Cardiac muscle cell (in vitro differentiated cells and primary cell): Measurements from ENCODE around the gene PNLIP. TPM values are rescaled to one million over a fixed set of nuclear protein-coding genes. Genes with fewer than 3 reads are reported as not detected.

ENCODE experiments used
- DNase-seq, 2 donors: peaks; one replicate each; pipeline versions ENCODE4 v3.0.0 to v3.0.0-alpha.2; 2010 to 2017; ENCODE audit warnings: low read depth in 1 of 2, low spot score in 1 of 2
- H3K27ac ChIP-seq: fragments of 200-600 bp; sonication (generic); 2 replicates; pipeline ENCODE4 v1.5.1; 2016
- H3K27me3 ChIP-seq: fragments of 200-600 bp; sonication (generic); 2 replicates; pipeline ENCODE4 v1.6.0; 2016; ENCODE audit warnings: control low read depth
- H3K36me3 ChIP-seq: fragments of 200-600 bp; sonication (generic); 2 replicates; pipeline ENCODE4 v1.5.1; 2016; ENCODE audit warnings: control low read depth
- H3K4me1 ChIP-seq: fragments of 200-600 bp; sonication (generic); 2 replicates; pipeline ENCODE4 v1.8.1; 2017; ENCODE audit warnings: low read depth, mild to moderate bottlenecking, mixed run types
- H3K4me3 ChIP-seq: fragments of 200-600 bp; sonication (generic); 2 replicates; pipeline ENCODE4 v1.5.1; 2016; ENCODE audit warnings: mild to moderate bottlenecking
- H3K9me3 ChIP-seq: fragments of 200-600 bp; sonication (generic); 2 replicates; pipeline ENCODE4 v1.5.1; 2017; ENCODE audit warnings: low read depth, mild to moderate bottlenecking, control low read depth
- polyA plus RNA-seq: library from polyadenylated mRNA; unstranded; fragments of >200 nt; fragmentation: Nextera tagmentation; extraction: Ambion mirVana; gene quantifications from 2 replicates; pipeline ENCODE4 v1.2.1, GENCODE V29; 2016
- total RNA-seq: library from RNA; depleted of rRNA; stranded (reverse); fragments of >200 nt; gene quantifications from 2 replicates; pipeline ENCODE4 v1.2.3, GENCODE V29; 2016
- TF ChIP-seq, protein P1 (sequence below): IDR thresholded peaks from 2 replicates; pipeline ENCODE4 v1.5.1; 2012; ENCODE audit warnings: low read depth, mild to moderate bottlenecking, low read length

Gene PNLIP
- total and polyA plus RNA-seq, 2 experiments from 2014 or later = not detected

DNA sequence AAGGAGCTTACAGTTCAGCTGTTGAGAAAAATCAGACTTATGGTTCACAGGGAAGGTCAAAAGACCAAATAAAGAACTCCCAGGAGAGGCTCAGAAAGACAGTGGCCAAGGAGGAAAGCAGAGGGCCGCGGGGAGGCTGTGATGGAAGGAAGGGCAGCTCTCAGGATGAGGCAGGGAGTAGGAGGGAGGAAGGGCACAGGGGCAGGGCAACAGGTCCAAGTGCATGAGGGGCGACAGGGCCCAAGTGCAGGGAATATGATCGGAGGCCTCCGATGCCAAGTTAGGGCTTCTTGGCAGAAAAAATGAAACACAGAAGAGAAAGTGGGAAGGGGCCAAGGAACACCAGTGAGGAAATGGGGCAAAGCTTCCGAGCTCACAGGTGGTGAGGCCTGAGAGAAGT lies 61.6 kb downstream of the PNLIP start:
- no peak for DNase-seq
- Histone ChIP-seq H3K9me3 (no peaks in the 10 kb centered on the region), H3K27ac (no peak overlapping the region)

DNA sequence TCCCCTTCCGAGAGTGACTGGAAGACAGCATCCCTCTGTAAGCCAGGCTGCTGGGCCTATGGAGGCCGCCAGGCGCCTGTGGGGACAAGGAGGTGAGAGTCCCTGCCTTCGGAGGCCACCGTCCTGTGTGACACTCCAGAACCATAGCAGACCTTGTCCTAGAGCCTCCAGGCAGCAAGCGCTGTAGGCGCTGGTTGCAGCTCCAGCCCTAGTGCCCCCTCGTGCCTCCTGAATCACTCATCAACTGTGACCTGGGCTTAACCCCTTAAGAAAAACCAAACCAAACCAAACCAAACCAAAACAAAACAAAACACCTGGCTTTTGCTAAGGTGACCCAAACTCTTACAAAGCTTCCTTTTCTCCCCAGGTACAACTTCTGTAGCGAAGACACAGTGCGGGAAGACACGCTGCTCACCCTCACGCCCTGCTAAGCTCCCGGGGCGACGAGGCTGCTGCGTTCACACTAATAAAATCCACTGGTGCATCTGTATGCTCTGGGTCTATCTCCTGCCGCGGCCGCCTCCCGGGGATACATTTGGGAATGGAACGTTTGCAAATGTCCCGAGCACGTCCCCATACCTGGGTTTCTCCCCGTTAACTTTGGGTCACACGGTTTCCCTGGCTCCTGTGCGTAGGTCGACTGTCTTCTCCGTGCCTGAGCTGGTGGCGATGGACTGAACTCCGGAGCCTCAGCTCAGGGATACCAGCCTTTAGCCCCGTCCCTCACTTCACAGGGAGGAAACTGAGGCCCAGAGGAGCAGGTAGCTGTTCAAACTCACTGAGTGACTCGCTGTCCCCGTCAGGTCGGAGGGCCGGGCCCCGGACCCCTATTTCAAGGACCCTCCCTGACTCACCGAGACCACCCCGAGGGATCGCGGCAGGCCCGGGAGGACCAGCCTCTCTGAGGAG lies 63.2 kb downstream of the PNLIP start:
- H3K36me3 ChIP-seq = no peaks in the 10 kb centered on the region

More for the DNA sequence above, 61.6 kb downstream of the PNLIP start:
- peaks cover 14% of the 10 kb centered on the region for H3K27me3 ChIP-seq
- no peak overlapping the region for H3K4me3 ChIP-seq
- TF ChIP-seq, protein P1, sequence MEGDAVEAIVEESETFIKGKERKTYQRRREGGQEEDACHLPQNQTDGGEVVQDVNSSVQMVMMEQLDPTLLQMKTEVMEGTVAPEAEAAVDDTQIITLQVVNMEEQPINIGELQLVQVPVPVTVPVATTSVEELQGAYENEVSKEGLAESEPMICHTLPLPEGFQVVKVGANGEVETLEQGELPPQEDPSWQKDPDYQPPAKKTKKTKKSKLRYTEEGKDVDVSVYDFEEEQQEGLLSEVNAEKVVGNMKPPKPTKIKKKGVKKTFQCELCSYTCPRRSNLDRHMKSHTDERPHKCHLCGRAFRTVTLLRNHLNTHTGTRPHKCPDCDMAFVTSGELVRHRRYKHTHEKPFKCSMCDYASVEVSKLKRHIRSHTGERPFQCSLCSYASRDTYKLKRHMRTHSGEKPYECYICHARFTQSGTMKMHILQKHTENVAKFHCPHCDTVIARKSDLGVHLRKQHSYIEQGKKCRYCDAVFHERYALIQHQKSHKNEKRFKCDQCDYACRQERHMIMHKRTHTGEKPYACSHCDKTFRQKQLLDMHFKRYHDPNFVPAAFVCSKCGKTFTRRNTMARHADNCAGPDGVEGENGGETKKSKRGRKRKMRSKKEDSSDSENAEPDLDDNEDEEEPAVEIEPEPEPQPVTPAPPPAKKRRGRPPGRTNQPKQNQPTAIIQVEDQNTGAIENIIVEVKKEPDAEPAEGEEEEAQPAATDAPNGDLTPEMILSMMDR = no peak
- H3K36me3 ChIP-seq = no peaks in the 10 kb centered on the region
- H3K4me1 ChIP-seq = no peaks in the 10 kb centered on the region

DNA sequence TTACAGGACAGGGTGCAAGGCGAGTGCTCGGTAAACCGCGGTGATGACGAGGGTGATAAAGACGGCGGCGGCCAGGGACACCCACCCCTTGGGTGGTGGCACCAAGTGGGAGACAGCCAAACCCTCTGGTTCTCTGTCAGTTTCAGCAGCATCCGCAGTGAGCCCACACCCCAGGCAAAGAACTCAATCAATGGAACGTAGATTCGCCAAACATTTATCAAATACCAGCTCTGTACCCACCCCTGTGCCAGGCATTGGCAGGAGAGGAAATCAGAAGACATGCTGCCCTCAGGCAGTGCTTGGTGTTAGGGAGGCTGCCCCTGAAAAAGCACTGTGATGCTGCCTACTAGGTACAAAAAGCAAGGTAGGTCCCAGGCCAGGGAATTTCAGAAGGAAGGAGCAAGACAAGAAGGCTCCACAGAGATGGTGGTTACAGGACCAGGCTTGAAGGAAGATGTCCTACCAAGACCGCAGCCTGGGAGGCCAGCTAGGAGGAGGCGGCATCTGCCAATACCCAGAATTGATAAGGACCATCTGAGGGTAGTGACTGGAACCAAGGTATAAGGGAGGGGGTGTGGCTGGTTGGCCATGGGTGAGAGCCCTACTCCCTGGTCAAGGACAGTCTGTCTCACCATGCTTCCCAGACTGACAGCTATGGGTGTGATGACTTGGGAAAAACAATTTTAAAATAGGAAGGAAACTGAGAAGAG lies 64.9 kb downstream of the PNLIP start:
- no peak for DNase-seq
- no peaks in the 10 kb centered on the region for H3K36me3 ChIP-seq
- no peak overlapping the region for H3K4me3 ChIP-seq
- H3K4me1 ChIP-seq = no peaks in the 10 kb centered on the region
- peaks cover 16% of the 10 kb centered on the region for H3K27me3 ChIP-seq
- no peak overlapping the region for H3K27ac ChIP-seq
- no peaks in the 10 kb centered on the region for H3K9me3 ChIP-seq
- TF ChIP-seq, protein P1 = no peak

More for the DNA sequence above, 63.2 kb downstream of the PNLIP start:
- TF ChIP-seq, protein P1 = no peak
- Histone ChIP-seq H3K4me1 (no peaks in the 10 kb centered on the region), H3K27ac (no peak overlapping the region), H3K9me3 (no peaks in the 10 kb centered on the region), H3K27me3 (peaks cover 14% of the 10 kb centered on the region), H3K4me3 (peak overlapping the region; percentile 48)
- DNase-seq = no peak

DNA sequence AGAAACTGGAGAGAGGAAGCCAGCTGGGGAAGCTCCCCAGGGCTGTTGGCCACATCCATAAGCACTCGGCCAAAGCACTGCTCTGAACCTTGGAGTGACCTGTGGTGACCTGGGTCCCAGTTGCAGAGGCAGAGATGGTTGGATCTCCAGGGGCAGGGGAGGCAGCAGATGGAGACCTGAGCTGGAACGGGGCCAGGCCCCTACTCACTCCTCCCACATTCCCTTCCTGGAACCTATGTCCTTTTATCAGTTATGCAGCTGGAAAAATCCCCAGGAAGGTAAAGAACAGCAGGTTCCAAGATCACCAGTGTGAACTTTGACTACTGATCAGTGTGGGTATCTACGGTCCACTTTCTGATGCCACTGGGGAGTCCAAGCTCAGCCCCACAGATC lies 65.4 kb downstream of the PNLIP start:
- H3K9me3 ChIP-seq = no peaks in the 10 kb centered on the region
- H3K4me1 ChIP-seq = no peaks in the 10 kb centered on the region
- no peaks in the 10 kb centered on the region for H3K36me3 ChIP-seq
- TF ChIP-seq, protein P1 = no peak
- H3K27ac ChIP-seq = no peak overlapping the region
- DNase-seq = no peak
- H3K4me3 ChIP-seq = no peak overlapping the region
- H3K27me3 ChIP-seq = peaks cover 16% of the 10 kb centered on the region

DNA sequence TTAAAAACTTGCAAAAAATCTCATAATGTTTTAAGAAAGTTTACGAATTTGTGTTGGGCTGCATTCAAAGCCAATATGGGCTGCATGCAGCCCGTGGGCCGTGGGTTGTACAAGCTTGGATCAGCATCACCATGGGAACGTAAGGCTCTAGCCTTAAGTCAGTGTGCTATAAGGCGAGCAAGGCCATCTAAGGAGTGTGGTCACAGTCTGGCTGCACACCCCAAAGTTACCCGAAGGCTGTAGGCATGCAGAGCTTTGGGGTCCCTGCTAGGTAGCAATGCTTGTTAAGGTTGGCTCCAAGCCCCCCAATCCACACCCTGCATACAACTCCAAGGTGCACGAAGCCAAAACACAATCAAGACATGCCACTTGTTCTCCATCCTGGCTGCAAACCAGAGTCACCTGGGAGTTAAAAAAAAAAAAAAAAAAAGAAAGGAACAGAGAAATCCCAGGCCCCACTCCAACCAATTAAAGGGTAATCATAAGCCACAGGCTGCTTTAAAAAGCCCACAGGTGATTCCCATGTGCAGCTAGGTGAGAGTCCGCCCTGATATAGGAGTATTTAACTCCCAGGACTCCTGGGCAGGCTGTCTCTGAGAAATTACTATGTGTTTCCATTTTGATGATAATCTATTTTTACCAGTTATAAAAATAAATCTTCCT lies 66.5 kb downstream of the PNLIP start:
- H3K27me3 ChIP-seq = peaks cover 16% of the 10 kb centered on the region
- H3K27ac ChIP-seq = no peak overlapping the region
- TF ChIP-seq, protein P1 = no peak
- H3K4me1 ChIP-seq = no peaks in the 10 kb centered on the region
- H3K9me3 ChIP-seq = no peaks in the 10 kb centered on the region
- H3K4me3 ChIP-seq = no peak overlapping the region
- DNase-seq = no peak
- no peaks in the 10 kb centered on the region for H3K36me3 ChIP-seq
